Endothelial cell of umbilical vein (primary cell): ENCODE data around the gene CNTNAP4.

Experiments
- CTCF ChIP-seq, 2 donors: IDR thresholded peaks; 1 replicate in 1 of 2; 2 replicates in 1 of 2; pipeline ENCODE4 v1.5.1; 2011; ENCODE audit warnings: low read length in 2 of 2, mild to moderate bottlenecking in 2 of 2, moderate library complexity in 2 of 2, control low read depth in 1 of 2, inconsistent platforms in 1 of 2, low read depth in 1 of 2; ENCODE audit not compliant: insufficient read depth in 1 of 2; ENCODE audit errors: extremely low read depth in 1 of 2
- EZH2 ChIP-seq: IDR thresholded peaks from 2 replicates; pipeline ENCODE4 v1.6.1; 2012; ENCODE audit warnings: borderline replicate concordance, low read depth, mild to moderate bottlenecking, moderate library complexity, low read length, inconsistent platforms; ENCODE audit not compliant: severe bottlenecking
- MAX ChIP-seq: IDR thresholded peaks from 2 replicates; pipeline ENCODE4 v1.6.1; 2011; ENCODE audit not compliant: insufficient read depth, insufficient read length
- MYC ChIP-seq: IDR thresholded peaks from one replicate; pipeline ENCODE4 v1.6.1; 2011; ENCODE audit warnings: mild to moderate bottlenecking, low read depth, low read length
- POLR2A ChIP-seq: IDR thresholded peaks from 2 replicates; pipeline ENCODE4 v1.6.1; 2012; ENCODE audit warnings: low read depth, mild to moderate bottlenecking, control low read depth, low read length

GRCh38 chr16:76303637-76304314 is 26.6 kb downstream of the CNTNAP4 start:
- TF ChIP-seq CTCF (IDR thresholded peaks at IDR 0.05; ENCODE audit: extremely low read depth in 1 of 2, insufficient read depth in 1 of 2, low read depth in 1 of 2, low read length in 2 of 2) (no peak), MYC (no peak), EZH2 (no peak), POLR2A (no peak), MAX (no peak)
